ENCODE data around the gene CLCNKA.

The CLCNKA gene

GRCh38 chr1:16063226-16063829 lies 41.5 kb downstream of the CLCNKA start:
- Histone ChIP-seq H3K9me3 (ENCODE audit: control insufficient read depth, low read depth, low read length) (no peaks in the 10 kb centered on the region), H3K4me3 (ENCODE audit: low read length) (no peak overlapping the region)

GRCh38 chr1:16063921-16064320 lies 42.1 kb downstream of the CLCNKA start:
- Histone ChIP-seq H3K27ac (ENCODE audit: low read length) (no peak overlapping the region), H3K27me3 (ENCODE audit: control insufficient read depth, insufficient read depth, low read length) (no peaks in the 10 kb centered on the region), H3K4me1 (ENCODE audit: control insufficient read depth, low read depth, low read length) (peaks cover 11% of the 10 kb centered on the region)

More at GRCh38 chr1:16063226-16063829, 41.5 kb downstream of the CLCNKA start:
- Histone ChIP-seq H3K4me1 (ENCODE audit: control insufficient read depth, low read depth, low read length) (peaks cover 11% of the 10 kb centered on the region), H3K36me3 (ENCODE audit: control insufficient read depth, low read depth, low read length) (no peaks in the 10 kb centered on the region), H3K27ac (ENCODE audit: low read length) (no peak overlapping the region), H3K9ac (ENCODE audit: low read length) (no peak overlapping the region), H3K27me3 (ENCODE audit: control insufficient read depth, insufficient read depth, low read length) (no peaks in the 10 kb centered on the region)

DNA sequence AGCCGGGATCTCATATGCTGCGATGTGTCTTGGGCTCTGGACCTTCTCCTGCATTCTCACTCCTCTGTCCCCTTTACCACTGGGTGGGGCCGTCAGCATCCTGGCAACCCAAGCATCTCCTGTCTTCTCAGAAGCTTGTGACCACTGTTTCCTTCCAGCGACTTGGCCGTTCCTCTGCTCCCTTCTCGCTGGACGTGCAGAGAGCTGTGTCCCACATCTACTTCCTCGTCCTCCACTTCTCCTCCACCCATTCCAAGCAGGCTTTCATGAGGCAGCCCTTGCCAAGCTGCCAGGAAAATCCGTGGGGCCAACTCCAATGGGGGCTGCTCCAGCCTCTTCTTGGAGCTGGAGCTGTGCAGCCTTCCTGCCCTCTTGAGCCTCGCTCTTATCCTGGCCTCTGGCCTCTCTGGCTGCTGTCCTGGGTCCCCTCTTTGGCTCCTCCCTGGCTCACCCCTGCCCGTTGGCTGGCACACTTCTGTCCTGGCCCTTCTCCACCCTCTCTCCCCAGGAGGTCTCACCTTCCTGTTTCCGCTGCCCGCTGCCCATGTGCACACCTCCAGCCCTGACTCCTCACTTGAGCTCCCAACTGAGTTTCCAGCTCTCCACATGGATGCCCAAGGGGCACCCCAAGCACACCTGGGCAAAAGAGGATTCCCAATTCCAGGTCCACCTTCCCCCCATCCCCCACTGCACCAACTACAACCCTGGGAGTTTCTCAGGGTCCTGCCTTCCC lies 42.9 kb downstream of the CLCNKA start:
- no peak overlapping the region for H3K9ac ChIP-seq (ENCODE audit: low read length)
- no peaks in the 10 kb centered on the region for H3K36me3 ChIP-seq (ENCODE audit: control insufficient read depth, low read depth, low read length)
- H3K27me3 ChIP-seq (ENCODE audit: control insufficient read depth, insufficient read depth, low read length) = no peaks in the 10 kb centered on the region
- no peaks in the 10 kb centered on the region for H3K9me3 ChIP-seq (ENCODE audit: control insufficient read depth, low read depth, low read length)
- peaks cover 11% of the 10 kb centered on the region for H3K4me1 ChIP-seq (ENCODE audit: control insufficient read depth, low read depth, low read length)
- no peak overlapping the region for H3K4me3 ChIP-seq (ENCODE audit: low read length)
- no peak overlapping the region for H3K27ac ChIP-seq (ENCODE audit: low read length)

More at GRCh38 chr1:16063921-16064320, 42.1 kb downstream of the CLCNKA start:
- H3K9me3 ChIP-seq (ENCODE audit: control insufficient read depth, low read depth, low read length) = no peaks in the 10 kb centered on the region
- H3K9ac ChIP-seq (ENCODE audit: low read length) = no peak overlapping the region
- no peaks in the 10 kb centered on the region for H3K36me3 ChIP-seq (ENCODE audit: control insufficient read depth, low read depth, low read length)
- H3K4me3 ChIP-seq (ENCODE audit: low read length) = no peak overlapping the region

DNA sequence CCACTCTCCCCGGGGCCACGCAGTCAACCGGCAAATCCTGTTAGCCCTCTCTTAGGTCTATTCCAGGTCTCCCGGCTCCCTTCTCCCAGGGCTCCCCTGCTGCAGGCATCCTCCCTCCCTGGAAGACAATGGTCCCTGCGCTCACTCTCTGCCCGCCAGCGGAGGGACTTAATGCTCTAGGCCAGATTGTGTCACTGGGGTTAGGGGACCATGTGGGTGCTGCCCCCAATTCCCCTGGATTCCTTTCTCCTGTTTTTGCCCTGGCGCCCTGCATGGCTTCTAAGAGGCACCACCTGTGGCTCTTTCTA lies 43.4 kb downstream of the CLCNKA start:
- Histone ChIP-seq H3K27ac (ENCODE audit: low read length) (no peak overlapping the region), H3K9me3 (ENCODE audit: control insufficient read depth, low read depth, low read length) (no peaks in the 10 kb centered on the region), H3K27me3 (ENCODE audit: control insufficient read depth, insufficient read depth, low read length) (no peaks in the 10 kb centered on the region), H3K4me1 (ENCODE audit: control insufficient read depth, low read depth, low read length) (peaks cover 11% of the 10 kb centered on the region), H3K36me3 (ENCODE audit: control insufficient read depth, low read depth, low read length) (no peaks in the 10 kb centered on the region), H3K9ac (ENCODE audit: low read length) (no peak overlapping the region), H3K4me3 (ENCODE audit: low read length) (no peak overlapping the region)

GRCh38 chr1:16066245-16066644 lies 44.4 kb downstream of the CLCNKA start:
- Histone ChIP-seq H3K9me3 (ENCODE audit: control insufficient read depth, low read depth, low read length) (no peaks in the 10 kb centered on the region), H3K4me1 (ENCODE audit: control insufficient read depth, low read depth, low read length) (peaks cover 11% of the 10 kb centered on the region), H3K4me3 (ENCODE audit: low read length) (no peak overlapping the region), H3K9ac (ENCODE audit: low read length) (no peak overlapping the region), H3K36me3 (ENCODE audit: control insufficient read depth, low read depth, low read length) (no peaks in the 10 kb centered on the region), H3K27ac (ENCODE audit: low read length) (no peak overlapping the region), H3K27me3 (ENCODE audit: control insufficient read depth, insufficient read depth, low read length) (no peaks in the 10 kb centered on the region)

- Histone ChIP-seq H3K27ac (ENCODE audit: low read length) (no peak overlapping the region), H3K9me3 (ENCODE audit: control insufficient read depth, low read depth, low read length) (no peaks in the 10 kb centered on the region), H3K36me3 (ENCODE audit: control insufficient read depth, low read depth, low read length) (no peaks in the 10 kb centered on the region), H3K9ac (ENCODE audit: low read length) (no peak overlapping the region), H3K4me3 (ENCODE audit: low read length) (no peak overlapping the region), H3K27me3 (ENCODE audit: control insufficient read depth, insufficient read depth, low read length) (peaks cover 4% of the 10 kb centered on the region), H3K4me1 (ENCODE audit: control insufficient read depth, low read depth, low read length) (peaks cover 11% of the 10 kb centered on the region)
These were observed 45.4 kb downstream of the CLCNKA start for GRCh38 chr1:16067127-16067768.

DNA sequence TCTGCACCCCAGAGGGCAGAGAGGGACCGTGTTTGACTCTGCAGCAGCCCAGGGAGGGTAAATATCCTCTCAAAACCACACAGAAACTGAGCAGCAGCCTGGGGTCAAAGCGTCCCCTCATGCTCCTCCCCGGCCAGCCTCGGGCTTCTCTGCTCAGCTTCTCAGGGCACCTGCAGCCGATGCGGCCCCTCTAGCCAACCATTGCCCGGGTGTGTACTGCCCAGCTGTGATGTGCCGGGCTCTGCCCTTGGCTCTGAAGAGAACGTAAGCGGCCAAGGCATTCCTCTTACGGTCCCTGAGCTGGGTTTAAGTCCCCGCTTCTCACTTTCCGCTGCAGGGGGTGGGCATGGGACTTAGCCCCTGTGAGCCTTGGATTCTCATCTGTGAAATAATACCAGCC lies 46.1 kb downstream of the CLCNKA start:
- Histone ChIP-seq H3K4me1 (ENCODE audit: control insufficient read depth, low read depth, low read length) (peaks cover 14% of the 10 kb centered on the region), H3K9ac (ENCODE audit: low read length) (no peak overlapping the region), H3K4me3 (ENCODE audit: low read length) (no peak overlapping the region), H3K27me3 (ENCODE audit: control insufficient read depth, insufficient read depth, low read length) (peaks cover 11% of the 10 kb centered on the region), H3K27ac (ENCODE audit: low read length) (no peak overlapping the region), H3K9me3 (ENCODE audit: control insufficient read depth, low read depth, low read length) (no peaks in the 10 kb centered on the region), H3K36me3 (ENCODE audit: control insufficient read depth, low read depth, low read length) (no peaks in the 10 kb centered on the region)

GRCh38 chr1:16068356-16069270 lies 46.8 kb downstream of the CLCNKA start:
- Histone ChIP-seq H3K4me1 (ENCODE audit: control insufficient read depth, low read depth, low read length) (peaks cover 13% of the 10 kb centered on the region), H3K27me3 (ENCODE audit: control insufficient read depth, insufficient read depth, low read length) (peaks cover 14% of the 10 kb centered on the region), H3K9ac (ENCODE audit: low read length) (no peak overlapping the region), H3K4me3 (ENCODE audit: low read length) (no peak overlapping the region), H3K9me3 (ENCODE audit: control insufficient read depth, low read depth, low read length) (no peaks in the 10 kb centered on the region), H3K27ac (ENCODE audit: low read length) (no peak overlapping the region), H3K36me3 (ENCODE audit: control insufficient read depth, low read depth, low read length) (no peaks in the 10 kb centered on the region)

DNA sequence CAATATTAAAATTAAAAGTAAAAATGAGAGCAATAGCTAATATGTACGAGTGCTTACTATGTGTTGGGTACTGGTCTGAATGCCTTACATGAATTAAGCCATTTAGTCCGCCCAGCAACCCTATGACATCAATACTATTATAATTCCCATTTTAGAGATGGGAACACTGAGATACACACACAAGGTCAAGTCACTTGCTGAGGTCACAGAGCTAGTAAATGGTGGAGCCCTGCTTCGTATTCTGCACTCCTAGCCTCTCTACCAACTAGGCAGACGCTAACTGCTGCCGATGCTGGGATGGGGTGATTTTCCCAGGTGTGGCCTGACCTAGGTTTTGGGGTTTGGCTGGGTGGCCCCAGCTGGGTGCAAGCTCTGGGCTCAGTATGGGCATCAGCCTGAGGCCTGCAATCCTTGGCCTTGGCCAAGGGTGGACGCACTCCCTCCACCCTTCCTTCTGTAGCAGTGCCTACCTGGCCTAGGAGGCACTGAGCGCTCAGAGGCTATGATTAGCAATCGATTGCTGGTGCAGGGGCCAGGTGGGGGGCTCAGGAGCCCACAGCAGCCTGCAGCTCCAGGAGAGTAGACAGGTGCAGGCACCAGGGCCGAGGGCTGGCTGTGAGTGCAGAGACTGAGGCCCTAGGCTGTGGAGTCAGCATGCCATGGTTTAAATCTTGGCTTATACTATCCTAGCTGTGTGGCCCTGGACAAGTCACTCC lies 49.0 kb downstream of the CLCNKA start:
- peaks cover 7% of the 10 kb centered on the region for H3K4me1 ChIP-seq (ENCODE audit: control insufficient read depth, low read depth, low read length)
- H3K27ac ChIP-seq (ENCODE audit: low read length) = no peak overlapping the region
- H3K27me3 ChIP-seq (ENCODE audit: control insufficient read depth, insufficient read depth, low read length) = peaks cover 33% of the 10 kb centered on the region
- no peaks in the 10 kb centered on the region for H3K36me3 ChIP-seq (ENCODE audit: control insufficient read depth, low read depth, low read length)
- no peak overlapping the region for H3K9ac ChIP-seq (ENCODE audit: low read length)
- H3K9me3 ChIP-seq (ENCODE audit: control insufficient read depth, low read depth, low read length) = no peaks in the 10 kb centered on the region
- no peak overlapping the region for H3K4me3 ChIP-seq (ENCODE audit: low read length)

- no peak overlapping the region for H3K4me3 ChIP-seq (ENCODE audit: low read length)
- H3K9me3 ChIP-seq (ENCODE audit: control insufficient read depth, low read depth, low read length) = no peaks in the 10 kb centered on the region
- H3K27me3 ChIP-seq (ENCODE audit: control insufficient read depth, insufficient read depth, low read length) = peaks cover 33% of the 10 kb centered on the region
- H3K27ac ChIP-seq (ENCODE audit: low read length) = no peak overlapping the region
- H3K4me1 ChIP-seq (ENCODE audit: control insufficient read depth, low read depth, low read length) = peaks cover 7% of the 10 kb centered on the region
- H3K36me3 ChIP-seq (ENCODE audit: control insufficient read depth, low read depth, low read length) = no peaks in the 10 kb centered on the region
- no peak overlapping the region for H3K9ac ChIP-seq (ENCODE audit: low read length)
These were observed 49.8 kb downstream of the CLCNKA start for GRCh38 chr1:16071614-16072013.

GRCh38 chr1:16072095-16072494 lies 50.3 kb downstream of the CLCNKA start:
- no peaks in the 10 kb centered on the region for H3K9me3 ChIP-seq (ENCODE audit: control insufficient read depth, low read depth, low read length)
- H3K9ac ChIP-seq (ENCODE audit: low read length) = no peak overlapping the region
- peaks cover 4% of the 10 kb centered on the region for H3K4me1 ChIP-seq (ENCODE audit: control insufficient read depth, low read depth, low read length)
- no peaks in the 10 kb centered on the region for H3K36me3 ChIP-seq (ENCODE audit: control insufficient read depth, low read depth, low read length)
- no peak overlapping the region for H3K4me3 ChIP-seq (ENCODE audit: low read length)
- peaks cover 33% of the 10 kb centered on the region for H3K27me3 ChIP-seq (ENCODE audit: control insufficient read depth, insufficient read depth, low read length)
- H3K27ac ChIP-seq (ENCODE audit: low read length) = no peak overlapping the region
